HepG2 (cell line): Measurements from ENCODE around the gene FANCD2. TPM values are rescaled to one million over a fixed set of nuclear protein-coding genes. Genes with fewer than 3 reads are reported as not detected.

ENCODE experiments used
- CBX2 ChIP-seq, 2 experiments: fragments of 200-600 bp in 1 of 2; sonication (generic); formaldehyde crosslinking in 1 of 2; IDR thresholded peaks; 2 replicates each; pipeline versions ENCODE4 v1.7.0 to v1.8.1; 2018 to 2022; ENCODE audit warnings: low read depth in 2 of 2, low read length in 1 of 2, mild to moderate bottlenecking in 1 of 2, missing genetic modification reagents in 1 of 2
- HOXA9 ChIP-seq: sonication (generic); formaldehyde crosslinking; IDR thresholded peaks from 2 replicates; pipeline ENCODE4 v1.8.1; 2022; ENCODE audit warnings: missing genetic modification reagents, mild to moderate bottlenecking, moderate library complexity, borderline replicate concordance
- MAF1 ChIP-seq: sonication (generic); formaldehyde crosslinking; IDR thresholded peaks from 2 replicates; pipeline ENCODE4 v1.5.0; 2020; ENCODE audit warnings: missing genetic modification reagents, borderline replicate concordance
- SIX1 ChIP-seq: sonication (generic); formaldehyde crosslinking; IDR thresholded peaks from 2 replicates; pipeline ENCODE4 v1.4.0; 2020; ENCODE audit warnings: missing genetic modification reagents, borderline replicate concordance
- SNRNP70 ChIP-seq: fragments of 200-400 bp; formaldehyde crosslinking; IDR thresholded peaks from 2 replicates; pipeline ENCODE4 v1.6.1; 2017; ENCODE audit warnings: mild to moderate bottlenecking, low read depth, low read length, moderate library complexity
- SRSF4 ChIP-seq: fragments of 200-400 bp; formaldehyde crosslinking; IDR thresholded peaks from one replicate; pipeline ENCODE4 v1.6.1; 2018; ENCODE audit warnings: mild to moderate bottlenecking, low read depth, low read length, moderate library complexity; ENCODE audit not compliant: poor library complexity, severe bottlenecking
- TOE1 ChIP-seq: sonication (generic); formaldehyde crosslinking; IDR thresholded peaks from 2 replicates; pipeline ENCODE4 v1.4.0; 2020; ENCODE audit warnings: mild to moderate bottlenecking, missing genetic modification reagents
- ZFP37 ChIP-seq: sonication (generic); formaldehyde crosslinking; IDR thresholded peaks from 2 replicates; pipeline ENCODE4 v1.4.0; 2020; ENCODE audit warnings: missing genetic modification reagents, borderline replicate concordance
- ZHX2 ChIP-seq, 2 experiments: sonication (generic) in 1 of 2; formaldehyde crosslinking in 1 of 2; IDR thresholded peaks; 2 replicates each; pipeline versions ENCODE4 v1.6.1 to v1.9.0; 2014 to 2022; ENCODE audit warnings: antibody characterized with exemption in 1 of 2, borderline replicate concordance in 1 of 2, inconsistent platforms in 1 of 2, low read depth in 1 of 2, missing genetic modification reagents in 1 of 2
- ZNF383 ChIP-seq: sonication (generic); formaldehyde crosslinking; IDR thresholded peaks from 2 replicates; pipeline ENCODE4 v1.4.0; 2020; ENCODE audit warnings: missing genetic modification reagents, mild to moderate bottlenecking, borderline replicate concordance
- ZNF501 ChIP-seq: sonication (generic); formaldehyde crosslinking; IDR thresholded peaks from 2 replicates; pipeline ENCODE4 v1.5.1; 2020; ENCODE audit warnings: mild to moderate bottlenecking, moderate library complexity, missing genetic modification reagents
- ZNF512 ChIP-seq: sonication (generic); formaldehyde crosslinking; IDR thresholded peaks from 2 replicates; pipeline ENCODE4 v1.4.0; 2020; ENCODE audit warnings: mild to moderate bottlenecking, missing genetic modification reagents
- ZNF569 ChIP-seq: sonication (generic); formaldehyde crosslinking; IDR thresholded peaks from 2 replicates; pipeline ENCODE4 v1.5.0; 2020; ENCODE audit warnings: mild to moderate bottlenecking, missing genetic modification reagents, moderate library complexity, borderline replicate concordance
- ZSCAN21 ChIP-seq: sonication (generic); formaldehyde crosslinking; IDR thresholded peaks from 2 replicates; pipeline ENCODE4 v1.8.0; 2022; ENCODE audit warnings: mild to moderate bottlenecking, missing genetic modification reagents, moderate library complexity, borderline replicate concordance
- polyA plus RNA-seq, 8 experiments: library from polyadenylated mRNA; depleted of rRNA in 3 of 8; stranded (reverse) in 7 of 8; unstranded in 1 of 8; fragments of >200 nt; fragmentation: Illumina TruSeq in 4 of 8; extraction: Trizol in 4 of 8; gene quantifications; 2 replicates each; pipeline versions ENCODE4 v1.2.1 to v1.2.3, GENCODE V29; 2011 to 2016; ENCODE audit warnings: low read depth in 4 of 8, missing spikeins in 1 of 8, mixed read lengths in 1 of 8; ENCODE audit not compliant: insufficient read depth in 1 of 8
- total RNA-seq, 5 experiments: library from RNA; depleted of rRNA; stranded (reverse); fragments of >200 nt; fragmentation: Illumina TruSeq; extraction: Trizol; gene quantifications; 2 replicates each; pipeline ENCODE4 v1.2.3, GENCODE V29; 2016; ENCODE audit warnings: low read depth in 1 of 5
- TF ChIP-seq, protein P1 (sequence below): sonication (generic); formaldehyde crosslinking; IDR thresholded peaks from 2 replicates; pipeline ENCODE4 v1.4.0; 2020; ENCODE audit warnings: low read depth, mild to moderate bottlenecking, missing genetic modification reagents
- TF ChIP-seq, protein P2 (sequence below): sonication (generic); formaldehyde crosslinking; IDR thresholded peaks from 2 replicates; pipeline ENCODE4 v1.8.0; 2022; ENCODE audit warnings: mild to moderate bottlenecking, missing genetic modification reagents, moderate library complexity

Gene FANCD2
- total and polyA plus RNA-seq, 2 of the 13 experiments (the other 11 are each of a cell fraction or from before 2014, with no cell fraction given), result 10.1 to 42.0 TPM

GRCh38 chr3:10115326-10116137 is 89.3 kb downstream of the FANCD2 start, which contains the start of gene BRK1 (continued):
- no peak for TF ChIP-seq SRSF4
- TF ChIP-seq ZFP37 (CRISPR knock-in tag), result peak; percentile 77; the same call in 1 of the 2 replicates
- peak; percentile 6; the same call in 1 of the 2 replicates for TF ChIP-seq ZSCAN21 (CRISPR knock-in tag)
- no peak for TF ChIP-seq ZNF569 (CRISPR knock-in tag)
- TF ChIP-seq ZNF512 (CRISPR knock-in tag), result no peak
- TF ChIP-seq, protein P1, sequence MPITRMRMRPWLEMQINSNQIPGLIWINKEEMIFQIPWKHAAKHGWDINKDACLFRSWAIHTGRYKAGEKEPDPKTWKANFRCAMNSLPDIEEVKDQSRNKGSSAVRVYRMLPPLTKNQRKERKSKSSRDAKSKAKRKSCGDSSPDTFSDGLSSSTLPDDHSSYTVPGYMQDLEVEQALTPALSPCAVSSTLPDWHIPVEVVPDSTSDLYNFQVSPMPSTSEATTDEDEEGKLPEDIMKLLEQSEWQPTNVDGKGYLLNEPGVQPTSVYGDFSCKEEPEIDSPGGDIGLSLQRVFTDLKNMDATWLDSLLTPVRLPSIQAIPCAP, result no peak
- no peak for TF ChIP-seq SNRNP70
- TF ChIP-seq ZNF501 (CRISPR knock-in tag), result peak; percentile 92
- no peak for TF ChIP-seq SIX1 (CRISPR knock-in tag)
- TF ChIP-seq HOXA9 (CRISPR knock-in tag), result no peak
- no peak for TF ChIP-seq CBX2 (IDR thresholded peaks at IDR 0.05; ENCODE audit: low read depth, low read length)
- TF ChIP-seq CBX2 (CRISPR knock-in tag; IDR thresholded peaks at IDR 0.05; ENCODE audit: low read depth), result no peak
- 0 out of 2 replicates have a peak, but pooled peaks have one; percentile 45 for TF ChIP-seq MAF1 (CRISPR knock-in tag)
- 0 out of 2 replicates have a peak, but pooled peaks have one; percentile 31 for TF ChIP-seq ZHX2 (IDR thresholded peaks at IDR 0.05; ENCODE audit: low read depth)
- no peak for TF ChIP-seq ZHX2 (CRISPR knock-in tag; IDR thresholded peaks at IDR 0.05; ENCODE audit: borderline replicate concordance)
- no peak for TF ChIP-seq TOE1
- no peak for TF ChIP-seq ZNF383 (CRISPR knock-in tag)
- TF ChIP-seq, protein P2, sequence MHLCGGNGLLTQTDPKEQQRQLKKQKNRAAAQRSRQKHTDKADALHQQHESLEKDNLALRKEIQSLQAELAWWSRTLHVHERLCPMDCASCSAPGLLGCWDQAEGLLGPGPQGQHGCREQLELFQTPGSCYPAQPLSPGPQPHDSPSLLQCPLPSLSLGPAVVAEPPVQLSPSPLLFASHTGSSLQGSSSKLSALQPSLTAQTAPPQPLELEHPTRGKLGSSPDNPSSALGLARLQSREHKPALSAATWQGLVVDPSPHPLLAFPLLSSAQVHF (CRISPR knock-in tag), result no peak
